Stimulated activated CD8-positive, alpha-beta memory T cell treated with anti-CD3 and anti-CD28 coated beads, Interleukin-4, amount 100 ng/mL, for 48 hours (primary cell): Measurements from ENCODE around the gene RPS6KA2.
"Not testable (repeated sequence)": the region's sequence is repeated elsewhere in the genome, so short reads cannot be mapped to it uniquely, and the experiment has no call there.

Source experiments
- DNase-seq: peaks from one replicate; pipeline ENCODE4 v3.0.0-alpha.2; 2020

RPS6KA2 gene

DNA sequence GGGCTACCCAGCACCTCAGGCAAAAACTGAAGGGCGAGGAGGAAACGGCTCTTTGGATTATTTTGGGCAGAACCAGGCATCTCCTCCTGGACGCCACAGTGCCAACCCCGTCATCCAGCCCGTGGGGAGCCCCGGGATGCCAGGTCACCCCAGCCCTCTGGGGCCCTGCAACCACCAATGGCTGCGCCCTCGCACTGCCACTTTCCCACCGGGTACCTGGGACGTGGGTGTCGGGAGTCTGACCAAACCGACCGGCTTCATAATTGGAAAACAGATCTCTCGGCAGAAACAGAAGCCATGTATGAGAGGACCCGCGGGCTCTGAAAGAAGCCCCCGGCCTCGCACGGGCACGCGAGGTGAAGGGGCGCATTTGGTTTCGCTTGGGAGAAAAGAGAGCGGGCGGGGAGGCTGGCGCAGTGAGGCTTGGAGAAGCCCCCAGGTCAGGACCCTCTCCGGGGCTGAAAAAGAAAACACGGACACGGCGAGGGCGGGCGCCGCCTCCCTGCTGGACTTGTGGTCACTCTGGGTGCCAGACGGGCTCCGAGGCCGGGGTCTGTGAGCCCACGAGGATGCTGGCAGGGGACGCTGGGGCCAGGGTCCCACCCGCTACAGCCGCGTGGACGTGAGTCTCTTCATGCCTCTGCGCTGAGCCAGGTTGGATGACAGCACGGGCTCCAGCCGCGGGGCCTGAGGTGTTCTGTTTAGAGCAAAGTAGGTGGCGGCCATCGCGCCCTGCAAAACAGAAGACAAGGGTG, 214.7 kb downstream of the RPS6KA2 start:
- no peak for DNase-seq

DNA sequence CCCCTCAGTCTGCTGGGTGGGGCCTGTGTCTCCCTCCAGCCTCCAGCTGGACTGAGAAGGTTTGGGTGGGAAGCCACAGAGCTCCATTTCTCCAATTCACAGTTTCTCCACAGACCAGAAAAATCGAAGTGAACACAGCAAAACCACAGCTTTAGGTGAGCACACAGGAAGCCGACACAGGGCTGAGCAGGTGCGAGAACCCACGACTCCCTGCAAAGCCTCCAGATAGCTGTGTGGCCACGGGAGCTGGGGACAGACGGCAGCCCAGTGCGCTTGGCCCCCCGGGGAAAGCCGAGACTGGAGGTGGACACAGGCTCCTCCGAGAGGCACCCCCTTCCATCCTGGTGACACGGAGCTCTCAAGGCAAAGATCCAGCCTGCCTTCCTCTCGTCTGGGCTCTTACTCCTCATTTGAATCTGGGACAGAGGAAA, 215.3 kb downstream of the RPS6KA2 start:
- no peak for DNase-seq

- DNase-seq: no peak
Observed at GRCh38 chr6:166411271-166411670, 215.8 kb downstream of the RPS6KA2 start.

DNA sequence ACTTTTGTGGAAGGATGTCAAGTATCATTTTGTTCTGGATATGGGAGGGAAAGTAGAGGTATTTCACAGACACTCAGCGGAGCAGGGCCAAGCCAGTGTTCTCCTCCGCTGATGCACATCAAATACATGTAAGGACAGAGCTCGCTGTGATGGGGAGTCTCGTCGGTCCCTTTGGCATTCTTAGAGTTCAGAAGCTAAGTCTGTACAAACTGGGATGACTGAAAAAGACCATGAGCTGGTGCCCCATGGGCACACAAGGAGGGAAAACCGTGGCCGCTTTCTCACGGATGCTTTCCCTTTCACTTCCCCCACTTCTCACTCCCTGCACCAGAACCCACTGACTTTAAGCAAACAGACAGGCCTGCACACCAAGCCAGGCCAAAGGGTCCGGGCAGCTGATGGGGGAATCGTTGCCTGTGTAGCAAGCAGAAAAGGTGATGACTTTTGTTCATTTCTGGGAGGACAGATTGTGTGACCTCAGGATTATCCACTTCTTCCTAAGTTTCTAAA, 216.6 kb downstream of the RPS6KA2 start:
- DNase-seq: no peak

DNA sequence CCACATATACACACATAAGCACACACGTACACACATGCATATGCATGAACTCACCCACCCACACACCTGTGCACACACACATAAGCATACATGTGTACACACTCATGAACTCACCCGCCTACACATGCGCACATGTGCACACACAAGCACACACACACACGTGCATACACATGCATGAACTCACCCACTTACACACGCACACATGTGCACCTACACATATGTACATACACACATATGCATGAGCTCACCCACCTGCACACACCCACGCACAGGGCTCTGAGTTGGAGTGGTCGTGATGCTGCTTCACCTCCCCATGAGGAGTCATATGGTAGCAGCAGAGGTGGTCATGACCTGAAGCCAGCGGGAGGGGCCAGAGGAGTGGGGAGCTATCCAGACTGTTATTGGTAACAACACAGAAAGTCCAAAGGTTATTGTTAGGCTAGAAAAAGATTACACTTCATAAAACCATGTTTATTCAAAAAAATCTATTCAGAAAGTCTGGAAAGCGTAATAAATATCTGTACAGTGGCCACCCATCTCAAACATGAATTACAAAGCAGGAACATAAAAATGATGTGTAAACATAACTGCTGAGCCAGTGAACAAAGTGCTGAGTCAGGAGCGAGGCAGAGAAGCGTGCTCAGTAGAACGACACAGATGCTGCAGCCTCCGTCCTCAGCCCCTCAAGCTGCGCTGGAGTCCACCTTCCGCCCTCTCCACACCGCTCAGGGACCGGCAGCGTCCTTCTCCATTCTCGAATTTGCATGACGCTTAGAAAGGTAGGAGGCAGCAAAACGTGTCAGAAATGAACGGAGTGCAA, 217.9 kb downstream of the RPS6KA2 start:
- no peak for DNase-seq

GRCh38 chr6:166406197-166406596, 220.9 kb downstream of the RPS6KA2 start:
- DNase-seq: no peak

DNA sequence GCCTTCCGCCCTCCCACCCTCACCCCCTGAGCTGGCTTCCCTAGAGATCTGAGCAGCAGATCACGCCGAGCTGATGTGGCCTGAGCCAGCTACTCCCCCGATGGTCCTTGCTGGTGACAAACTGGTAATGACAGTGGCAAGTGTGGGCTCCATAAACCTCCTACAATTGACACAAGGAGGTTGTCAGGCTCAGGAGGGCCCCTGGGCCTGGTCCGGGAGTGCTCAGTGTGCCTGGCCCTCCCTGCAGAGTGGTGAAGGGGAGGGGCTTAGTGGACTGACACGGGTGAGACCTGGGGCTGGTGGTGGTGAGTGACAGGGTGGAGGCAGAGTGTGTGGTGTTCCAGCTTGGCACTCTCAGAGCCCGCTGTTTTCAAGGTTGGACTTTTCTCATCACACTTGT, 221.7 kb downstream of the RPS6KA2 start:
- no peak for DNase-seq

DNA sequence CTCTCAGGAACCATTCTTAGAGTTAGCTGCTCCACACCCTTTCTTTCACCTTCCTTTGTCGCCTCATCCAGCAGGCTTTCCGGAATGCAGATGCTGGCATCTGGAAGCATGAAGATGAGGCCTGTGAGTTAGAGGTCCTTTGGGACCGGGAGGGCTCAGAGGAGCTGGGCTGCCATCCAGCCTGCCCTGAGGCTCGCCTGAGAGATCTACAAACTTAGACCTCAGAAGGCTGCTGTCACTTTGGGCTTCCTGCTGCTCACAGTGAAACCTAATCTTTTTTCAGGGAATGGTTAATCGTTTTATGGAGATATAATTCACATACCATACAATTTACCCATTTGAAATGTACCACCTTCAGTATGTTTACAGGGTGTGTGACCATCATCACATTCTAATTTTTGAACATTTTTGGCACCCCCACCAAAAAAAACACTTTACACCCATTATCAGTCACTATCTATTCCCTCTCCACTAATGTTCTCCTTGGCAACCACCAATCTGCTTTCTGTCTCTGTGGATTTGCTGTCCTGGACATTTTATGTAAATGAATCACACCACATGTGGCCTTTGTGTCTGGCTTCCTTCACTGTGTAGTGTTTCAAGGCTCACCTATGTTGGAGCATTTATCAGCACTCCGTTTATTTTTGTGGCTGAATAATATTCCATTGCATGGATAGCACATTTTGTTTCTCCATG, 224.3 kb downstream of the RPS6KA2 start:
- no peak for DNase-seq

DNA sequence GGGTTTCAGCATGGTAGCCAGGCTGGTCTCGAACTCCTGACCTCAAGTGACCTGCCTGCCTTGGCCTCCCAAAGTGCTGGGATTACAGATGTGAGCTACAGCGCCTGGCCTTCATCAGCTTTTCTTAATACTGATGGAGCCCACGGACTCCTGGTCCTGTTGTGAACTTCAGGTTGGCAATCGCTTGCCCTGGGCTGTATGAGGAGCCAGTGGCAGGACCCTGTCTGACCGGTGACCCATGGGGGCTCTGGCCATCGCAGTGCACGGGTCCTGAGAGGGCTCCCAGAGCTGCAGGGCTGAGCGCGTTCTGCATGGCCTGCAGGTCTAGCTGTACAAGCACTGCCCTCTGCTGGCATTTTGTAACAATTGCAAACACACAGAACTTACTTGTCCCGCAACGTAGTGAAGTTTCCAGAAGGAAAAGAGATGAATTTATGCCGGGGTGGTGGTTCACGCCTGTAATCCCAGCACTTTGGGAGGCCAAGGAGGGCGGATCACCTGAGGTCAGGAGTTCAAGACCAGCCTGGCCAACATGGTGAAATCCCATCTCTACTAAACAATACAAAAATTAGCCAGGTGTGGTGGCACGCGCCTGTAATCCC, 226.3 kb downstream of the RPS6KA2 start:
- peak; percentile 68 for DNase-seq

- no peak for DNase-seq
Observed at GRCh38 chr6:166400181-166400580, 226.9 kb downstream of the RPS6KA2 start.

DNA sequence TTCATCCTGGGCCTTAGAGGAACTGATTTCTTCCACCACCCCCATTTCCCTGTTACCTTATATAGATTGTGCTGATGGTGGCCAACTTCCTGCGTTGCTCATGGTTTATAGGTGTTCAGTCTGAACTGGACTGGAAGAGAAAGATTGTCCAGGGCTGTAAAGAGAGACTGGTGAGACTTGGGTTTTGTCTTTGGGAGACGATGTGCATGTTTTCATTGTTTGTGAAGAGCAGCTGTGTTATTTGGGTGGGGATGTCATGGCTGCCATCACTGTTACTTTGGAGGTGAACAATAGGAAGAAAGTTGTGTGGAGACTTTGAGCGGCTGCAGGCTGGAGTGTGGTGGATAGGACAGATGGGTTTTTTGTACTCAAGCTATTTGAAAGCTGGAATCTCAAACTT, 228.7 kb downstream of the RPS6KA2 start:
- DNase-seq: no peak

GRCh38 chr6:166397849-166398248, 229.2 kb downstream of the RPS6KA2 start:
- no peak for DNase-seq

GRCh38 chr6:166395778-166396177, 231.3 kb downstream of the RPS6KA2 start:
- no peak for DNase-seq

DNA sequence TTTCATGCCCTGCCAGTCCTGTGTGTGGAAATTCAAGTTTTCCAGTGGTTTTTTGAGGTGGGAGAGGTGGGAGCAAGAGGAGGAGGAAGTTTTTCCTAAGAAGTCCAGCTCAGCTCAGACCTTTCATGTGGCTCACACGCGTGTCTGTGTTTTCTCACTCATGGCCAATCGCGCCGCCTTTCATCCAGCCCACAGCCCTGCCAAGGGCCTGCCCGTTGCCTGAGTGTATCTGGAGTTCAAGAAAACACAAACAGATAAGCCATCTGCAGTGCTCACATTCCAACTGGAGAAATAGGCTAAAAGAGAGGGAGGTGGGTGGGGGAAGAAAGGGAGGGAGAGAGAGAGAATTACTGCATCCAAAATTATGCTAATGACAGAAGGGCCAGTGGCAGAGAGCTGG, 231.7 kb downstream of the RPS6KA2 start:
- no peak for DNase-seq

- no peak for DNase-seq
Observed at GRCh38 chr6:166394036-166394892, 232.8 kb downstream of the RPS6KA2 start.

DNA sequence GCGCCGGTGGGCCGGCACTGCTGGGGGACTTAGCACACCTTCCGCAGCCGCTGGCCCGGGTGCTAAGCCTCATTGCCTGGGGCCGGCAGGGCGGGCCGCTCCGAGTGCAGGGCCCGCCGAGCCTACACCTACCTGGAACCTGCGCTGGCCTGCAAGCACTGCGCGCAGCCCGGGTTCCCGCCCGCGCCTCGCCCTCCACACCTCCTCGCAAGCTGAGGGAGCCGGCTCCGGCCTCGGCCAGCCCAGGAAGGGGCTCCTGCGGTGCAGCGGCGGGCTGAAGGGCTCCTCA, 233.6 kb downstream of the RPS6KA2 start:
- DNase-seq: no peak

DNA sequence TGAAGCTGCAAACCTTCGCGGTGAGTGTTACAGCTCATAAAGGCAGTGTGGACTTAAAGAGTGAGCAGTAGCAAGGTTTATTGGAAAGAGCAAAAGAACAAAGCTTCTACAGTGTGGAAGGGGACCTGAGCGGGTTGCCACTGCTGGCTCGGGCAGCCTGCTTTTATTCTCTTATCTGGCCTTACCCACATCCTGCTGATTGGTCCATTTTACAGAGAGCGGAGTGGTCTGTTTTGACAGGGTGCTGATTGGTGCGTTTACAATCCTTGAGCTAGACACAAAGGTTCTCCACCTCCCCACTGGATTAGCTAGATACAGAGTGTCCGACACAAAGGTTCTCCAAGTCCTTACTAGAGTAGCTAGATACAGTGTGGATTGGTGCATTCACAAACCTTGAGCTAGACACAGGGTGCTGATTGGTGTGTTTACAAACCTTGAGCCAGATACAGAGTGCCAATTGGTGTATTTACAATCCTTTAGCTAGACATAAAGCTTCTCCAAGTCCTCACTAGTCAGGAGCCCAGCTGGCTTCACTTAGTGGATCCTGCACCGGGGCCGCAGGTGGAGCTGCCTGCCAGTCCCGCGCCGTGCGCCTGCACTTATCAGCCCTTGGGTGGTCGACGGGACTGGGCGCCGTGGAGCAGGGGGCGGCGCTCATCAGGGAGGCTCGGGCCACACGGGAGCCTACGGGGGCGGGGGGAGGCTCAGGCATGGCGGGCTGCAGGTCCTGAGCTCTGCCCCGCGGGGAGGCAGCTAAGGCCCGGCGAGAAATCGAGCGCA, 234.1 kb downstream of the RPS6KA2 start:
- not testable (repeated sequence) for DNase-seq

DNA sequence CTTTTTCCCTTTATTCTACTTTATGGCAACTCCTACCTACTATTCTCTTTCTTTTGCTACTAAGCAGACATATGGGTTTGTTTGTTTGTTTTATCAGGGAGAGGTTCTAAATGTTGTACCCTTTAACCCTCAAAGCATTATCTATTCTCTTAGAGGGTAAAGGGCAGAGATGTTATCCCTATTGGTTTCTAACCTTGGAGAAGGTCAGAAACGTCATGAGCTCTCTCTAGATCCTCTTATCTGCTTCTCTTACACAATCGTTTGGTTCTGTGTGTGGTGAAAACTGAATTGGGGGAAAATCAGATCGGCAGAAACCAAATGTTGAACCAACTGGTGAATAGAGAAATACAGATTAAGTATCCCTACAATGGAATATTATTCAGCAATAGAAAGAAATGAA, 237.9 kb downstream of the RPS6KA2 start:
- no peak for DNase-seq

DNA sequence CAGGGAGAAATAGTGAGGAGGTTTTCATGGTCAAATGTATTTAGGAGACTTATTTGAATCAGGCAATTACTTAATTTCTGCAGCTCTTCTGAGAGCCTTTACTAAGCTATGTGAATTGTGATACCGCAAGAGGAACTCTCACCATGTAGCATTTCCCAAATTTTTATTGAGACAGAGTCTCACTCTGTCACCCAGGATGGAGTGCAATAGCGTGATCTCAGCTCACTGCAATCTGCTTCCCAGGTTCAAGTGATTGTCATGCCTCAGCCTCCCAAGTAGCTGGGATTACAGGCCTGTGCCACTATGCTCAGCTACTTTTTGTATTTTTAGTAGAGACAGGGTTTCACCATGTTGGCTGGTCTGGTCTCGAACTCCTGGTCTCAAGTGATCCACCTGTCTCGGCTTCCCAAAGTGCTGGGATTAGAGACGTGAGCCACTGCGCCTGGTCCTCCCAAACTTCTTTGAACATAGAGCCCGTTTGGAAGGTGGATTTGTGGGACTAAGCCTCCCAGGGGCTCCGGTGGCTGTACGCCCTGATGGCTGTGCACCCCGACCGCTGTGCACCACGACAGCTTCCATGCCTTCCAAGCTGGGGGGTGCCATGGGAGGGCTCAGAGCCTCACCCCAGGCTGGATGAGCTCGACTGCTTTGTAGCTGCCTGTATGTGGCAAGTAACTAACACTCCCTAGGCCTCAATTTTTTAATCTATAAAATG, 238.6 kb downstream of the RPS6KA2 start:
- DNase-seq: no peak

DNA sequence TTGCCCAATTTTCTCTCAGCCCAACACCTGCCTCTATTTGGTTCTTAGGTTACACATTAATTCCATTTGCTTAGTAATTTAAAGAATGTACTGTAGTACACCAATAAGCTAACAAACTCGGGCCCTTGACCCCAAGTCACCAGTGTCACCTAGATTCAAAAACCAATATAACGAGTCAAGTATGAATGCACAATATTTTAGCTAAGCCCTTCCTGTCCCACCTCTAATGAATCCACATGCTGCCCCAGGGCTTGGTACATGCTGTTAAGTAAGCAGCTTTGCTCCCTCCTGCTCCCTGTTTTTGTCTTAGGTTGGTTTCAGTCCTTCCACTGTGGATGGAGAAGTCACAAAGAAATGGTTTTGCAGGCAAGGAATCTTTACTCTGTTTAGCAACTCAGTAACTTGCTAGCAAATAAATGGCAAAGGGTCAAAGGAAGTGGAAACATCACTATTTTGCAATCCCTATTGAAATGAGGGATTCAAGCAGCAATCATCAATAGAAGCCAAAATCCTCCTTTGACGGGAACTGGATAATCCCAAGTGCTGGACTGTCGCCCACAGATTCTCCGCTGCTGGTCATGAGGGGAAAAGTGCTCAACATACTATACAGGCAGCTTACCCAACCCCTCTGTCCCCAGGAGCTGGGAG, 239.3 kb downstream of the RPS6KA2 start:
- DNase-seq: no peak
